ENCODE data around the gene SORCS2.

The SORCS2 gene

GRCh38 chr4:7524064-7524682 lies 331.8 kb downstream of the SORCS2 start:
- Mint-ChIP-seq H3K4me1 (ENCODE audit: low read depth) (peaks cover 6% of the 10 kb centered on the region), H3K36me3 (ENCODE audit: low read depth) (no peaks in the 10 kb centered on the region), H3K27me3 (peaks cover 60% of the 10 kb centered on the region), H3K4me3 (no peak overlapping the region), H3K9me3 (no peaks in the 10 kb centered on the region), H3K27ac (no peak overlapping the region)
- no peak for DNase-seq

- H3K4me1 Mint-ChIP-seq (ENCODE audit: low read depth), result peaks cover 6% of the 10 kb centered on the region
- no peaks in the 10 kb centered on the region for H3K9me3 Mint-ChIP-seq
- DNase-seq, result no peak
- H3K27ac Mint-ChIP-seq, result no peak overlapping the region
- H3K4me3 Mint-ChIP-seq, result no peak overlapping the region
- peaks cover 60% of the 10 kb centered on the region for H3K27me3 Mint-ChIP-seq
- no peaks in the 10 kb centered on the region for H3K36me3 Mint-ChIP-seq (ENCODE audit: low read depth)
Observed at GRCh38 chr4:7524843-7525242, 332.5 kb downstream of the SORCS2 start.

- Mint-ChIP-seq H3K4me1 (ENCODE audit: low read depth) (peaks cover 6% of the 10 kb centered on the region), H3K27ac (no peak overlapping the region), H3K4me3 (no peak overlapping the region), H3K36me3 (ENCODE audit: low read depth) (no peaks in the 10 kb centered on the region), H3K9me3 (no peaks in the 10 kb centered on the region), H3K27me3 (peaks cover 49% of the 10 kb centered on the region)
- DNase-seq, result no peak
Observed at GRCh38 chr4:7526491-7526890, 334.2 kb downstream of the SORCS2 start.

GRCh38 chr4:7526929-7527535 lies 334.7 kb downstream of the SORCS2 start:
- Mint-ChIP-seq H3K9me3 (no peaks in the 10 kb centered on the region), H3K4me3 (no peak overlapping the region), H3K4me1 (ENCODE audit: low read depth) (peaks cover 6% of the 10 kb centered on the region), H3K27me3 (peaks cover 48% of the 10 kb centered on the region), H3K36me3 (ENCODE audit: low read depth) (no peaks in the 10 kb centered on the region), H3K27ac (no peak overlapping the region)
- DNase-seq, result no peak

GRCh38 chr4:7529368-7530080 lies 337.2 kb downstream of the SORCS2 start:
- no peak overlapping the region for H3K4me3 Mint-ChIP-seq
- DNase-seq, result no peak
- H3K4me1 Mint-ChIP-seq (ENCODE audit: low read depth), result peaks cover 3% of the 10 kb centered on the region
- H3K27ac Mint-ChIP-seq, result no peak overlapping the region
- no peaks in the 10 kb centered on the region for H3K36me3 Mint-ChIP-seq (ENCODE audit: low read depth)
- H3K27me3 Mint-ChIP-seq, result peaks cover 32% of the 10 kb centered on the region
- no peaks in the 10 kb centered on the region for H3K9me3 Mint-ChIP-seq

GRCh38 chr4:7530082-7530481 lies 337.7 kb downstream of the SORCS2 start:
- Mint-ChIP-seq H3K4me1 (ENCODE audit: low read depth) (no peaks in the 10 kb centered on the region), H3K36me3 (ENCODE audit: low read depth) (no peaks in the 10 kb centered on the region), H3K27ac (no peak overlapping the region), H3K9me3 (no peaks in the 10 kb centered on the region), H3K27me3 (peaks cover 26% of the 10 kb centered on the region), H3K4me3 (no peak overlapping the region)
- DNase-seq, result no peak

- H3K4me1 Mint-ChIP-seq (ENCODE audit: low read depth), result no peaks in the 10 kb centered on the region
- H3K27ac Mint-ChIP-seq, result no peak overlapping the region
- H3K27me3 Mint-ChIP-seq, result peaks cover 16% of the 10 kb centered on the region
- no peaks in the 10 kb centered on the region for H3K36me3 Mint-ChIP-seq (ENCODE audit: low read depth)
- no peaks in the 10 kb centered on the region for H3K9me3 Mint-ChIP-seq
- DNase-seq, result no peak
- no peak overlapping the region for H3K4me3 Mint-ChIP-seq
Observed at GRCh38 chr4:7530932-7531639, 338.7 kb downstream of the SORCS2 start.

GRCh38 chr4:7531640-7531994 lies 339.3 kb downstream of the SORCS2 start:
- H3K4me1 Mint-ChIP-seq (ENCODE audit: low read depth), result no peaks in the 10 kb centered on the region
- H3K36me3 Mint-ChIP-seq (ENCODE audit: low read depth), result no peaks in the 10 kb centered on the region
- no peak for DNase-seq
- no peaks in the 10 kb centered on the region for H3K9me3 Mint-ChIP-seq
- H3K4me3 Mint-ChIP-seq, result no peak overlapping the region
- no peak overlapping the region for H3K27ac Mint-ChIP-seq
- H3K27me3 Mint-ChIP-seq, result peaks cover 11% of the 10 kb centered on the region

- Mint-ChIP-seq H3K4me1 (ENCODE audit: low read depth) (no peaks in the 10 kb centered on the region), H3K27ac (no peak overlapping the region), H3K4me3 (no peak overlapping the region), H3K27me3 (peaks cover 9% of the 10 kb centered on the region), H3K9me3 (no peaks in the 10 kb centered on the region), H3K36me3 (ENCODE audit: low read depth) (no peaks in the 10 kb centered on the region)
- DNase-seq, result no peak
Observed at GRCh38 chr4:7532043-7532442, 339.7 kb downstream of the SORCS2 start.

- H3K4me1 Mint-ChIP-seq (ENCODE audit: low read depth), result no peaks in the 10 kb centered on the region
- H3K36me3 Mint-ChIP-seq (ENCODE audit: low read depth), result no peaks in the 10 kb centered on the region
- no peak for DNase-seq
- H3K27ac Mint-ChIP-seq, result no peak overlapping the region
- H3K9me3 Mint-ChIP-seq, result no peaks in the 10 kb centered on the region
- H3K27me3 Mint-ChIP-seq, result peaks cover 4% of the 10 kb centered on the region
- no peak overlapping the region for H3K4me3 Mint-ChIP-seq
Observed at GRCh38 chr4:7533267-7533666, 340.9 kb downstream of the SORCS2 start.

- Mint-ChIP-seq H3K9me3 (no peaks in the 10 kb centered on the region), H3K36me3 (ENCODE audit: low read depth) (no peaks in the 10 kb centered on the region), H3K4me1 (ENCODE audit: low read depth) (peaks cover 2% of the 10 kb centered on the region), H3K27ac (no peak overlapping the region), H3K4me3 (no peak overlapping the region), H3K27me3 (no peaks in the 10 kb centered on the region)
- DNase-seq, result no peak
Observed at GRCh38 chr4:7535094-7535493, 342.8 kb downstream of the SORCS2 start.

- H3K4me1 Mint-ChIP-seq (ENCODE audit: low read depth), result peaks cover 3% of the 10 kb centered on the region
- no peaks in the 10 kb centered on the region for H3K27me3 Mint-ChIP-seq
- H3K36me3 Mint-ChIP-seq (ENCODE audit: low read depth), result no peaks in the 10 kb centered on the region
- H3K27ac Mint-ChIP-seq, result no peak overlapping the region
- H3K4me3 Mint-ChIP-seq, result no peak overlapping the region
- no peak for DNase-seq
- no peaks in the 10 kb centered on the region for H3K9me3 Mint-ChIP-seq
Observed at GRCh38 chr4:7535619-7536018, 343.3 kb downstream of the SORCS2 start.

- H3K36me3 Mint-ChIP-seq (ENCODE audit: low read depth), result no peaks in the 10 kb centered on the region
- H3K4me1 Mint-ChIP-seq (ENCODE audit: low read depth), result peaks cover 3% of the 10 kb centered on the region
- DNase-seq, result no peak
- no peak overlapping the region for H3K4me3 Mint-ChIP-seq
- no peaks in the 10 kb centered on the region for H3K9me3 Mint-ChIP-seq
- H3K27me3 Mint-ChIP-seq, result no peaks in the 10 kb centered on the region
- no peak overlapping the region for H3K27ac Mint-ChIP-seq
Observed at GRCh38 chr4:7536876-7537275, 344.5 kb downstream of the SORCS2 start.

- H3K27me3 Mint-ChIP-seq, result no peaks in the 10 kb centered on the region
- H3K9me3 Mint-ChIP-seq, result peaks cover 2% of the 10 kb centered on the region
- H3K4me1 Mint-ChIP-seq (ENCODE audit: low read depth), result peaks cover 3% of the 10 kb centered on the region
- no peaks in the 10 kb centered on the region for H3K36me3 Mint-ChIP-seq (ENCODE audit: low read depth)
- no peak overlapping the region for H3K4me3 Mint-ChIP-seq
- DNase-seq, result no peak
- no peak overlapping the region for H3K27ac Mint-ChIP-seq
Observed at GRCh38 chr4:7537853-7538400, 345.6 kb downstream of the SORCS2 start.
